ENCODE data around the gene ARL4C.

DNA sequence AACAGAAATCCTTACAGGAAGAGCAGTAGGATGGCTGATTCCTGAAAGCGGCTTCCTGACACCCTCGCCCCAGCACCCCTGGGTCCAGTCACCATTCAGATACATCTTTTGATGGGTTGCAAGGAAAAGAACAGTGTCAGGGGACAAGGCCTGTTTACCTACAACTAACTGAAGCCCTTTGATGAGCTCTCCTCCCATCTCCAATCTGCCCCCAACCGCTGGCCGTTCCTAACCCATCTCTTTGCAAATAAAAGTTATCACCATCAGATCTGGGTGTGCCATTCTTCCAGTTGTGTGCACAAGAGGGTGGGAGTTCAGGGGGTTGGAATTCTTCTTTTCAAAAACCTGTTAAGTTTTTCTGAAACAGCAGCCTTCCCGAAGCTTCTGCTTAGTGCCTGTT lies 48.9 kb downstream of the ARL4C start:
- TF ChIP-seq, protein P1, sequence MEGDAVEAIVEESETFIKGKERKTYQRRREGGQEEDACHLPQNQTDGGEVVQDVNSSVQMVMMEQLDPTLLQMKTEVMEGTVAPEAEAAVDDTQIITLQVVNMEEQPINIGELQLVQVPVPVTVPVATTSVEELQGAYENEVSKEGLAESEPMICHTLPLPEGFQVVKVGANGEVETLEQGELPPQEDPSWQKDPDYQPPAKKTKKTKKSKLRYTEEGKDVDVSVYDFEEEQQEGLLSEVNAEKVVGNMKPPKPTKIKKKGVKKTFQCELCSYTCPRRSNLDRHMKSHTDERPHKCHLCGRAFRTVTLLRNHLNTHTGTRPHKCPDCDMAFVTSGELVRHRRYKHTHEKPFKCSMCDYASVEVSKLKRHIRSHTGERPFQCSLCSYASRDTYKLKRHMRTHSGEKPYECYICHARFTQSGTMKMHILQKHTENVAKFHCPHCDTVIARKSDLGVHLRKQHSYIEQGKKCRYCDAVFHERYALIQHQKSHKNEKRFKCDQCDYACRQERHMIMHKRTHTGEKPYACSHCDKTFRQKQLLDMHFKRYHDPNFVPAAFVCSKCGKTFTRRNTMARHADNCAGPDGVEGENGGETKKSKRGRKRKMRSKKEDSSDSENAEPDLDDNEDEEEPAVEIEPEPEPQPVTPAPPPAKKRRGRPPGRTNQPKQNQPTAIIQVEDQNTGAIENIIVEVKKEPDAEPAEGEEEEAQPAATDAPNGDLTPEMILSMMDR (IDR thresholded peaks at IDR 0.05), result no peak
- TF ChIP-seq POLR2A (IDR thresholded peaks at IDR 0.05) (no peak), POLR2AphosphoS5 (IDR thresholded peaks at IDR 0.05; ENCODE audit: insufficient read depth in 1 of 2, low read depth in 1 of 2) (no peak)
